GM19468 (cell line): ENCODE measurements around the gene HSPA14.
"Not testable (repeated sequence)": the region's sequence is repeated elsewhere in the genome, so short reads cannot be mapped to it uniquely, and the experiment has no call there.

Experiments used
- ATAC-seq: cut with Tn5 transposase; IDR thresholded peaks from one replicate; pipeline ENCODE4 v1.9.1; 2021; ENCODE audit warnings: mild to moderate bottlenecking, moderate library complexity, moderate number of reproducible peaks; ENCODE audit not compliant: unreplicated experiment; ENCODE audit errors: extremely low read depth

Gene HSPA14

GRCh38 chr10:14837757-14838581 lies at the start of gene HSPA14, which contains the start of the genes CDNF and MSANTD7:
Gene HSPA14 (plus strand): TSS chr10:14838306. CDS start chr10:14838403, 97 bp downstream.
Gene CDNF (minus strand): TSS chr10:14838037. CDS start chr10:14837946, 91 bp downstream.
Gene MSANTD7 (plus strand): TSS chr10:14838306. CDS start chr10:14842285, 3,979 bp downstream.
- ATAC-seq = peak; percentile 83

- no peak for ATAC-seq
Measured at GRCh38 chr10:14798636-14799035, 39.5 kb upstream of the HSPA14 start.

- ATAC-seq = no peak
Measured at GRCh38 chr10:14800397-14800796, 37.7 kb upstream of the HSPA14 start.

- no peak for ATAC-seq
Measured at GRCh38 chr10:14801723-14802122, 36.4 kb upstream of the HSPA14 start.

GRCh38 chr10:14803827-14804226 lies 34.3 kb upstream of the HSPA14 start:
- no peak for ATAC-seq

GRCh38 chr10:14806318-14806717 lies 31.8 kb upstream of the HSPA14 start:
- no peak for ATAC-seq

- no peak for ATAC-seq
Measured at GRCh38 chr10:14810969-14811953, 26.8 kb upstream of the HSPA14 start.

GRCh38 chr10:14812271-14812670 lies 25.8 kb upstream of the HSPA14 start:
- ATAC-seq = no peak

GRCh38 chr10:14815681-14816080 lies 22.4 kb upstream of the HSPA14 start:
- ATAC-seq = no peak

GRCh38 chr10:14816717-14817116 lies 21.4 kb upstream of the HSPA14 start:
- not testable (repeated sequence) for ATAC-seq

GRCh38 chr10:14820010-14820774 lies 17.9 kb upstream of the HSPA14 start:
- no peak for ATAC-seq

- no peak for ATAC-seq
Measured at GRCh38 chr10:14820775-14821154, 17.3 kb upstream of the HSPA14 start.

GRCh38 chr10:14821635-14822375 lies 16.3 kb upstream of the HSPA14 start:
- ATAC-seq = no peak

- ATAC-seq = no peak
Measured at GRCh38 chr10:14822879-14823755, 15.0 kb upstream of the HSPA14 start.

- ATAC-seq = no peak
Measured at GRCh38 chr10:14823966-14824365, 14.1 kb upstream of the HSPA14 start.

GRCh38 chr10:14826076-14826829 lies 11.9 kb upstream of the HSPA14 start:
- ATAC-seq = no peak

GRCh38 chr10:14833106-14833505 lies 5.0 kb upstream of the HSPA14 start:
- no peak for ATAC-seq

- no peak for ATAC-seq
Measured at GRCh38 chr10:14836208-14836607, 1.9 kb upstream of the HSPA14 start.
